NCI-H2227 treated with DMSO at 0.1 percent for 48 hours (cell line): Measurements from ENCODE around the gene PRSS21.
A peak's percentile ranks its signal among the peaks of the same experiment; 100 is the strongest.

Source experiments
- DNase-seq: peaks from one replicate; lab custom pipeline; 2025; lab: John Stamatoyannopoulos, UW

Gene PRSS21

DNA sequence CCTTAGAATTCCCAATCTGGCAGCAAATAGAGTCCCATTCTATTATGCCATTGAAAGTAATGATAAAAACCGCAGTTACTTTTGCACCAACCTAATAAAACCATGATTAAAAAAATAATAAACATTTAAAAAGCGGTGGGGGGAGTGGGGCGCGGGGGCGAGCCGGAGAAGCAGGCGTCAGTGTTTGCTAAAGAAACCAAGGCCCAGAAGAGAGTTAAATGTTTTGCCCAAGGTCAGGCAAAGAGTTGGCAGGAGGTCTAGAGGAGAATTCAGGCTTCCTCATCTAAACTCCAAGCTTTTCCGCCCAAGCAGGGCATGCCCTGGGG lies 50.6 kb downstream of the PRSS21 start:
- DNase-seq = no peak

DNA sequence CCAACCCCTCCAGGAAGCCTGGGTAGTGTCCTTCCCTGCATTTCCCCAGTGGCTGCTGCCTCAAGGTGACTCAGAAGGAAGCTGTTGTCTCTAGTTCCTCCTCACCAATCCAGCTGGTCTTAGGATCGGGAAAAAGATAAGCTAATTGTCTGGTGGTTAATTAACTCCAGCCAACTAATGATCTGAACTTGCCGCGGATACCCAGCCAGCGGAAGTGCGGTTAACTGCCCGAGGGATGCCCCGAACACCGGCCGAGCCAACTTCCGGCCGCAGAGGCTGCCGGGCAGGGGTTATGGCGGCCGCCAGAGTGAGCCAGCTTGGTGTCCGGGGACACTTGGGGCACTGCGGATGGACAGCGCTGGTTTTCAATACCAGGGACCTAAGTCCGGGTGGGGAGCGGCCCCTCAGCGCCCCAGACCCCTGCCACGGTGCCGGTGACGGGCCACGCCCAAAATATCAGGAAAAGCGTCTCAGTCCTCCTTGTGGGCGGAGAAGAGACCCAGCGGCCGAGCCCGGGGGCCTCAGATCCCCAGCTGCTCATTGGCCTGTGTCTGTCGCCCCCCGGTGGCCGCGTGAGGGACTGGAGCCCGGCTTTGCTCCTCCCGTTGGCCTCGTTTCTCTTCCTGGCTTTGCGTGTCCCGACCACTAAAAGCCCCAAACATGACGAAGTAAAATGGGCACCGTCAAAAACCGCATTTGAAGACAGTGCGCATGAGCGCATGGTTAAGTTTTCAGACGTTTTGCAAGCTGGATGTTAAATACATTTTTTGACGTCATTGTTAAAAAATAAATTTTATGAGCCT lies 51.2 kb downstream of the PRSS21 start:
- DNase-seq = peak; percentile 97
